Liver (tissue), 9 donors: ENCODE results near the gene SDHAF4. TPM values are rescaled to one million over a fixed set of nuclear protein-coding genes. Genes with fewer than 3 reads are reported as not detected.

Experiments used
- DNase-seq: peaks from one replicate; pipeline ENCODE4 v3.0.0-alpha.2; 2017; ENCODE audit warnings: low spot score
- H3K27ac ChIP-seq, 2 donors: one replicate each; pipeline ENCODE4 v1.7.0; 2013; ENCODE audit warnings: inconsistent platforms in 2 of 2, low read length in 2 of 2, control low read depth in 1 of 2, low read depth in 1 of 2, mild to moderate bottlenecking in 1 of 2
- H3K27me3 ChIP-seq, 4 donors: one replicate each; pipeline versions ENCODE4 v1.6.1 to v1.7.0; 2013; ENCODE audit warnings: low read length in 3 of 4, inconsistent platforms in 1 of 4, mild to moderate bottlenecking in 1 of 4, moderate library complexity in 1 of 4; ENCODE audit not compliant: control insufficient read depth in 4 of 4, insufficient read depth in 4 of 4
- H3K36me3 ChIP-seq, 4 donors: one replicate each; pipeline versions ENCODE4 v1.6.1 to v1.7.0; 2013; ENCODE audit warnings: low read length in 3 of 4, mild to moderate bottlenecking in 3 of 4, low read depth in 1 of 4, moderate library complexity in 1 of 4; ENCODE audit not compliant: control insufficient read depth in 4 of 4, insufficient read depth in 3 of 4
- H3K4me1 ChIP-seq, 4 donors: one replicate each; pipeline versions ENCODE4 v1.6.1 to v1.7.0; 2013; ENCODE audit warnings: low read length in 3 of 4, mild to moderate bottlenecking in 3 of 4, moderate library complexity in 1 of 4; ENCODE audit not compliant: control insufficient read depth in 4 of 4, insufficient read depth in 4 of 4
- H3K4me3 ChIP-seq, 3 donors: one replicate each; pipeline versions ENCODE4 v1.6.1 to v1.7.0; 2013; ENCODE audit warnings: low read length in 3 of 3, control low read depth in 1 of 3, low read depth in 1 of 3, mild to moderate bottlenecking in 1 of 3
- H3K9ac ChIP-seq, 2 donors: one replicate each; pipeline ENCODE4 v1.7.0; 2013; ENCODE audit warnings: low read length in 2 of 2, mild to moderate bottlenecking in 2 of 2, moderate library complexity in 2 of 2, control low read depth in 1 of 2, low read depth in 1 of 2
- H3K9me3 ChIP-seq, 4 donors: one replicate each; pipeline versions ENCODE4 v1.6.1 to v1.7.0; 2013; ENCODE audit warnings: low read length in 3 of 4; ENCODE audit not compliant: control insufficient read depth in 4 of 4
- FOXA1 ChIP-seq: IDR thresholded peaks from 2 replicates; pipeline ENCODE4 v1.6.1; 2016; ENCODE audit warnings: antibody characterized with exemption
- GABPA ChIP-seq, 2 donors: IDR thresholded peaks in 1 of 2; conservative IDR thresholded peaks in 1 of 2; 2 replicates each; pipeline ENCODE4 v1.6.1; 2016; ENCODE audit warnings: antibody characterized with exemption in 2 of 2, mild to moderate bottlenecking in 1 of 2, moderate library complexity in 1 of 2
- HNF4A ChIP-seq, 2 donors: conservative IDR thresholded peaks; 2 replicates each; pipeline ENCODE4 v1.6.1; 2016; ENCODE audit warnings: antibody characterized with exemption in 2 of 2, mild to moderate bottlenecking in 2 of 2
- JUND ChIP-seq, 2 donors: IDR thresholded peaks; 2 replicates each; pipeline ENCODE4 v1.6.1; 2016; ENCODE audit warnings: antibody characterized with exemption in 2 of 2
- NR2F2 ChIP-seq: IDR thresholded peaks from 2 replicates; pipeline ENCODE4 v1.6.1; 2016; ENCODE audit warnings: antibody characterized with exemption
- RAD21 ChIP-seq, 2 donors: IDR thresholded peaks; 2 replicates each; pipeline ENCODE4 v1.6.1; 2016; ENCODE audit warnings: antibody characterized with exemption in 2 of 2, mild to moderate bottlenecking in 2 of 2
- RXRA ChIP-seq, 2 donors: IDR thresholded peaks; 2 replicates each; pipeline ENCODE4 v1.6.1; 2017 to 2018; ENCODE audit warnings: antibody characterized with exemption in 2 of 2, mild to moderate bottlenecking in 1 of 2
- SP1 ChIP-seq: IDR thresholded peaks from 2 replicates; pipeline ENCODE4 v1.6.1; 2018; ENCODE audit warnings: antibody characterized with exemption, mild to moderate bottlenecking
- TAF1 ChIP-seq: conservative IDR thresholded peaks from 2 replicates; pipeline ENCODE4 v1.6.1; 2016; ENCODE audit warnings: antibody characterized with exemption, mild to moderate bottlenecking
- WGBS: extraction: QIAGEN DNeasy Blood & Tissue Kit; methylation state at CpG from one replicate; pipeline ENCODE4 v1.1.7; 2013; 5-methylcytosine and 5-hydroxymethylcytosine counted together
- polyA plus RNA-seq, 2 donors: library from polyadenylated mRNA; stranded (reverse) in 1 of 2; unstranded in 1 of 2; fragments of 200-250 nt in 1 of 2; fragments of >200 nt in 1 of 2; fragmentation: Nextera tagmentation in 1 of 2; extraction: Ambion mirVana in 1 of 2; gene quantifications; one replicate each; pipeline versions ENCODE4 v1.2.1 to v1.2.3, GENCODE V29; 2013 to 2015
- total RNA-seq, 2 donors: library from RNA; depleted of rRNA; stranded (reverse); fragments of >200 nt; gene quantifications; one replicate each; pipeline ENCODE4 v1.2.3, GENCODE V29; 2014
- TF ChIP-seq, protein P1 (sequence below): fragments of 150-350 bp; IDR thresholded peaks from 2 replicates; pipeline ENCODE4 v1.5.1; 2017; ENCODE audit warnings: improper control_type of control experiment, low read depth, low read length; ENCODE audit not compliant: missing input control
- TF ChIP-seq, protein P2 (sequence below): IDR thresholded peaks from 2 replicates; pipeline ENCODE4 v1.6.1; 2016; ENCODE audit warnings: antibody characterized with exemption
- TF ChIP-seq, protein P3 (sequence below): IDR thresholded peaks from 2 replicates; pipeline ENCODE4 v1.6.1; 2016; ENCODE audit warnings: antibody characterized with exemption
- TF ChIP-seq, protein P4 (sequence below): IDR thresholded peaks from 2 replicates; pipeline ENCODE4 v1.6.1; 2016; ENCODE audit warnings: antibody characterized with exemption
- TF ChIP-seq, protein P5 (sequence below): IDR thresholded peaks from 2 replicates; pipeline ENCODE4 v1.6.1; 2016; ENCODE audit warnings: antibody characterized with exemption, mild to moderate bottlenecking
- donor health status: healthy.
- donor health status: healthy.
- donor health status: healthy.
- donor health status: healthy.
- donor health status: healthy.

SDHAF4 gene
- total and polyA plus RNA-seq, 4 donors, result 2.7 to 5.7 (median 3.3) TPM

DNA sequence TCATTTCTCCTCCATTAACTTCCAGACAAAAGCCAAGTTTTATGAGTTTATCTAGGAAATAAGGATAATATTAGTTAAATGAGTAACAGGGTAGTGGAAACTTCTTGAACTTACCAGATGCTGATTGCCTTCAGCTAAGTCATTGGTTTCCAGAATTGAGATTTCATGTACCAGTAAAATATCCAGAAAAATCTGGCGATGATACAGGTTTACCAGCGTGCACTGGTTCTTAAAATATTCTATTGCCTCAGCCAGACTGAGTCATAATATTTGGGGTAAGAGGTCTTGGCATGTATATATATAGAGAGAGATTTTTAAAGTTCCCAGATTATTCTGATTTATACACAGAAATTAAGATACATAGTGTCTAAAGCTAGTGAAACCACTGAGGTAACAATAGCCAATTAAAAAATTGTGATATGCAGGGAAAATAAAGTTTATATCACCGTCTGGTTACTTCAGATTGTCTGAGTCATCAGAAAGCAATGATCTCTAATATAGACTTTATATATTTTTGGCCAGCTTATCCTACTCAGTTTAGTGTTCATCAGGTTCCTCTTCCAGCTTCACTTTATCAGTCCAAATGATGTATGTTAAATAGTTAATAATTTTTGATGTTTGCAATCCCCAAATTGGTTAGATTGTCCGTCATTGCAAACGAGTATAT lies 39.5 kb upstream of the SDHAF4 start:
- no peaks in the 10 kb centered on the region for H3K27me3 ChIP-seq
- H3K4me3 ChIP-seq, result no peak overlapping the region
- WGBS, result 93% methylated on average over 5 of the region's 5 CpGs
- peaks cover 0 to 10% (median 3%) of the 10 kb centered on the region in 4 donors for H3K4me1 ChIP-seq
- H3K27ac ChIP-seq, result no peak overlapping the region
- TF ChIP-seq, protein P1, sequence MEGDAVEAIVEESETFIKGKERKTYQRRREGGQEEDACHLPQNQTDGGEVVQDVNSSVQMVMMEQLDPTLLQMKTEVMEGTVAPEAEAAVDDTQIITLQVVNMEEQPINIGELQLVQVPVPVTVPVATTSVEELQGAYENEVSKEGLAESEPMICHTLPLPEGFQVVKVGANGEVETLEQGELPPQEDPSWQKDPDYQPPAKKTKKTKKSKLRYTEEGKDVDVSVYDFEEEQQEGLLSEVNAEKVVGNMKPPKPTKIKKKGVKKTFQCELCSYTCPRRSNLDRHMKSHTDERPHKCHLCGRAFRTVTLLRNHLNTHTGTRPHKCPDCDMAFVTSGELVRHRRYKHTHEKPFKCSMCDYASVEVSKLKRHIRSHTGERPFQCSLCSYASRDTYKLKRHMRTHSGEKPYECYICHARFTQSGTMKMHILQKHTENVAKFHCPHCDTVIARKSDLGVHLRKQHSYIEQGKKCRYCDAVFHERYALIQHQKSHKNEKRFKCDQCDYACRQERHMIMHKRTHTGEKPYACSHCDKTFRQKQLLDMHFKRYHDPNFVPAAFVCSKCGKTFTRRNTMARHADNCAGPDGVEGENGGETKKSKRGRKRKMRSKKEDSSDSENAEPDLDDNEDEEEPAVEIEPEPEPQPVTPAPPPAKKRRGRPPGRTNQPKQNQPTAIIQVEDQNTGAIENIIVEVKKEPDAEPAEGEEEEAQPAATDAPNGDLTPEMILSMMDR, result no peak
- TF ChIP-seq RAD21 (IDR thresholded peaks at IDR 0.05), result no peak
- TF ChIP-seq, protein P2, sequence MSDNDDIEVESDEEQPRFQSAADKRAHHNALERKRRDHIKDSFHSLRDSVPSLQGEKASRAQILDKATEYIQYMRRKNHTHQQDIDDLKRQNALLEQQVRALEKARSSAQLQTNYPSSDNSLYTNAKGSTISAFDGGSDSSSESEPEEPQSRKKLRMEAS, result no peak
- DNase-seq, result no peak
- no peaks in the 10 kb centered on the region for H3K9me3 ChIP-seq
- no peaks in the 10 kb centered on the region for H3K36me3 ChIP-seq
- H3K9ac ChIP-seq, result no peak overlapping the region

DNA sequence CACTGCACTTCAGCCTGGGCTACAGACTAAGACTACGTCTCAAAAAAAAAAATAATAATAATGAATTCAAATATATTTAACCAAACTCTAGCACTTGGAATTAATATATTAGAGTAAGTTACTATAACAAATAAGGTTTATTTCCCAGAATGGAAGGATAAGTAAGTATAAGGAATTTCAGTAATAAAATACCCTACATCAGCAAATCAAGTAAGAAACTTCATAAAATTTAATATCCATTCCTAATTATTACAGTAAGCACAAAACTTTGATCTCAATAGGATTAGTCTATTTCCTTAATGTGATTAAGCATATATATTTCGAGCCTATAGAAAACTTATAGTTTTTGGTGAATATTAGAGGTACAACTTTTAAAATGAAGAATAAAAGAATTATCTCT lies 36.7 kb upstream of the SDHAF4 start:
- H3K4me3 ChIP-seq, result no peak overlapping the region
- 97% methylated on average over 2 of the region's 2 CpGs for WGBS
- H3K9ac ChIP-seq, result no peak overlapping the region
- H3K27ac ChIP-seq, result no peak overlapping the region
- H3K4me1 ChIP-seq, result peaks cover 0 to 4% (median 3%) of the 10 kb centered on the region in 4 donors
- H3K9me3 ChIP-seq, result no peaks in the 10 kb centered on the region
- H3K36me3 ChIP-seq, result no peaks in the 10 kb centered on the region
- no peak for DNase-seq
- no peak for TF ChIP-seq JUND (IDR thresholded peaks at IDR 0.05)
- TF ChIP-seq, protein P3, sequence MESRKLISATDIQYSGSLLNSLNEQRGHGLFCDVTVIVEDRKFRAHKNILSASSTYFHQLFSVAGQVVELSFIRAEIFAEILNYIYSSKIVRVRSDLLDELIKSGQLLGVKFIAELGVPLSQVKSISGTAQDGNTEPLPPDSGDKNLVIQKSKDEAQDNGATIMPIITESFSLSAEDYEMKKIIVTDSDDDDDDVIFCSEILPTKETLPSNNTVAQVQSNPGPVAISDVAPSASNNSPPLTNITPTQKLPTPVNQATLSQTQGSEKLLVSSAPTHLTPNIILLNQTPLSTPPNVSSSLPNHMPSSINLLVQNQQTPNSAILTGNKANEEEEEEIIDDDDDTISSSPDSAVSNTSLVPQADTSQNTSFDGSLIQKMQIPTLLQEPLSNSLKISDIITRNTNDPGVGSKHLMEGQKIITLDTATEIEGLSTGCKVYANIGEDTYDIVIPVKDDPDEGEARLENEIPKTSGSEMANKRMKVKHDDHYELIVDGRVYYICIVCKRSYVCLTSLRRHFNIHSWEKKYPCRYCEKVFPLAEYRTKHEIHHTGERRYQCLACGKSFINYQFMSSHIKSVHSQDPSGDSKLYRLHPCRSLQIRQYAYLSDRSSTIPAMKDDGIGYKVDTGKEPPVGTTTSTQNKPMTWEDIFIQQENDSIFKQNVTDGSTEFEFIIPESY, result no peak
- TF ChIP-seq HNF4A (conservative IDR thresholded peaks at IDR 0.05), result no peak
- no peak for TF ChIP-seq RXRA (IDR thresholded peaks at IDR 0.05)
- TF ChIP-seq NR2F2, result no peak
- TF ChIP-seq, protein P4, sequence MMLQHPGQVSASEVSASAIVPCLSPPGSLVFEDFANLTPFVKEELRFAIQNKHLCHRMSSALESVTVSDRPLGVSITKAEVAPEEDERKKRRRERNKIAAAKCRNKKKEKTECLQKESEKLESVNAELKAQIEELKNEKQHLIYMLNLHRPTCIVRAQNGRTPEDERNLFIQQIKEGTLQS, result no peak
- TF ChIP-seq GABPA (IDR thresholded peaks at IDR 0.05 in 1 of 2, conservative IDR thresholded peaks at IDR 0.05 in 1 of 2), result no peak
- no peak for TF ChIP-seq RAD21 (IDR thresholded peaks at IDR 0.05)
- no peak for TF ChIP-seq TAF1
- H3K27me3 ChIP-seq, result no peaks in the 10 kb centered on the region

DNA sequence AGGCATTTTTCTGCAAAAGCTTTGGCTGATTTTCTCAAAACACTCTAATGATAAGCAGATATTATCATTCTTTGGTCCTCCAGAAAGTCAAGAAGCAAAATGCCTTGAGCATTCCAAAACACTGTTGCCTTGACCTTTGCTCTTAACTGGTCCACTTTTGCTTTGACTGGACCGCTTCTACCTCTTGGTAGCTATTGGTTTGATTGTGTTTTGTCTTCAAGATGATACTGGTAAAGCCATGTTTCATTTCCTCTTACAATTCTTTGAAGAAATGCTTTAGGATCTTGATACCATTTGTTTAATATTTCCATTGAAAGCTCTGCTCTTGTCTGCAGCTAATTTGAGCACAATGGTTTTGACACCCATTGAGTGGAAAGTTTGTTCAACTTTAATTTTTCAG lies 35.6 kb upstream of the SDHAF4 start:
- H3K9me3 ChIP-seq, result no peaks in the 10 kb centered on the region
- H3K4me3 ChIP-seq, result no peak overlapping the region
- H3K27ac ChIP-seq, result no peak overlapping the region
- no peaks in the 10 kb centered on the region for H3K36me3 ChIP-seq
- no peak for DNase-seq
- H3K27me3 ChIP-seq, result no peaks in the 10 kb centered on the region
- TF ChIP-seq RXRA (IDR thresholded peaks at IDR 0.05) (no peak), TAF1 (no peak), HNF4A (conservative IDR thresholded peaks at IDR 0.05) (no peak), SP1 (no peak), FOXA1 (no peak), RAD21 (IDR thresholded peaks at IDR 0.05) (no peak)
- TF ChIP-seq, protein P5, sequence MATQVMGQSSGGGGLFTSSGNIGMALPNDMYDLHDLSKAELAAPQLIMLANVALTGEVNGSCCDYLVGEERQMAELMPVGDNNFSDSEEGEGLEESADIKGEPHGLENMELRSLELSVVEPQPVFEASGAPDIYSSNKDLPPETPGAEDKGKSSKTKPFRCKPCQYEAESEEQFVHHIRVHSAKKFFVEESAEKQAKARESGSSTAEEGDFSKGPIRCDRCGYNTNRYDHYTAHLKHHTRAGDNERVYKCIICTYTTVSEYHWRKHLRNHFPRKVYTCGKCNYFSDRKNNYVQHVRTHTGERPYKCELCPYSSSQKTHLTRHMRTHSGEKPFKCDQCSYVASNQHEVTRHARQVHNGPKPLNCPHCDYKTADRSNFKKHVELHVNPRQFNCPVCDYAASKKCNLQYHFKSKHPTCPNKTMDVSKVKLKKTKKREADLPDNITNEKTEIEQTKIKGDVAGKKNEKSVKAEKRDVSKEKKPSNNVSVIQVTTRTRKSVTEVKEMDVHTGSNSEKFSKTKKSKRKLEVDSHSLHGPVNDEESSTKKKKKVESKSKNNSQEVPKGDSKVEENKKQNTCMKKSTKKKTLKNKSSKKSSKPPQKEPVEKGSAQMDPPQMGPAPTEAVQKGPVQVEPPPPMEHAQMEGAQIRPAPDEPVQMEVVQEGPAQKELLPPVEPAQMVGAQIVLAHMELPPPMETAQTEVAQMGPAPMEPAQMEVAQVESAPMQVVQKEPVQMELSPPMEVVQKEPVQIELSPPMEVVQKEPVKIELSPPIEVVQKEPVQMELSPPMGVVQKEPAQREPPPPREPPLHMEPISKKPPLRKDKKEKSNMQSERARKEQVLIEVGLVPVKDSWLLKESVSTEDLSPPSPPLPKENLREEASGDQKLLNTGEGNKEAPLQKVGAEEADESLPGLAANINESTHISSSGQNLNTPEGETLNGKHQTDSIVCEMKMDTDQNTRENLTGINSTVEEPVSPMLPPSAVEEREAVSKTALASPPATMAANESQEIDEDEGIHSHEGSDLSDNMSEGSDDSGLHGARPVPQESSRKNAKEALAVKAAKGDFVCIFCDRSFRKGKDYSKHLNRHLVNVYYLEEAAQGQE, result no peak
- TF ChIP-seq, protein P2, result no peak
- no peaks in the 10 kb centered on the region for H3K4me1 ChIP-seq
- WGBS, result 97% methylated on average over 1 of the region's 1 CpG
- H3K9ac ChIP-seq, result no peak overlapping the region
